GM19452 (cell line): ENCODE results near the gene WNT9B.
"Not testable (repeated sequence)": the region's sequence is repeated elsewhere in the genome, so short reads cannot be mapped to it uniquely, and the experiment has no call there.

ENCODE experiments used
- ATAC-seq: cut with Tn5 transposase; IDR thresholded peaks from one replicate; pipeline ENCODE4 v1.9.1; 2021; ENCODE audit not compliant: unreplicated experiment

WNT9B gene

DNA sequence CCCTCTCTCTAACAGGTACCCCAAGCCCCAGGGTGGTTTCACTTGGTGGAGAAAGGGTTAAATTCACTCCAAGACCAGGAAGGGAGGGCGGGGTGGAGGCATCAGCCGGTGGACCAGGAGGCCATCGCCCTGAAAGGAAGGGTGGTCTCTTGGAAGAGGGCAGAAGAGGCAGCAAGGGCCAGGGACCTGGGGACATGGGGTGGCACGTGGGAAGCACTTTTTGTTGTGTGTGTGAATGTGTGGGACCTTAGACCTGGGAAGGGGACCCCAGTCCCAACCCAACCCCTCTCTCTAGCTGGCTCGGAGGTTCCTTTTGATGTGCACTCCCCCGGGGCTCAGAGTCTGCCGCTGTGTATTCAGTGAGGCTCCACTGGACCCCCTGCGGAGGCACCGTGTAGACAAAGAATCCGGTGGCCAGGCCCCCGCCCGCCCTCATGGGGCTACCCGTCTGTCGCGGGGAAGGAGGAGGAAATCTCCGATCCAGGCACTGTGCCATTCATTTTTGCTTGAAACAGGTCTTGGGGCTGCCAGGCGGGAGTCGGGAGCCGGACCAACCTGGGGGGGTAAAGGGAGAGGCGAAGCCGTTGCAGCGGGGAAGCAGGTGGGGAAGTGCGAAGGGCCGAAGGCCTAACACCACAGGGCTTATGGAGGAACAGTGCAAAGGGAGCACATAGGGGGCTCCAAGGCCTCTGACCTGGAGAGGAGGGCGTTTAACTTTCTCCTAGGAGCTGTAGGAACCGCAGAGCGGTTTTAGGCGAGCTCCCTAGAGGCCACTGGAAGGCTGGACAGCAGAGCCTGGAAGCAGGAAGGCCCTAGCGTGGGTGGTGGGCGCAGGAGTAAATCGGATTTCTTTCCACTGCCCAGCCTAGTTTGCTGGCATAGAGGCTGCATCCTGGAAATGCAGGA, 29.6 kb upstream of the WNT9B start:
- no peak for ATAC-seq

DNA sequence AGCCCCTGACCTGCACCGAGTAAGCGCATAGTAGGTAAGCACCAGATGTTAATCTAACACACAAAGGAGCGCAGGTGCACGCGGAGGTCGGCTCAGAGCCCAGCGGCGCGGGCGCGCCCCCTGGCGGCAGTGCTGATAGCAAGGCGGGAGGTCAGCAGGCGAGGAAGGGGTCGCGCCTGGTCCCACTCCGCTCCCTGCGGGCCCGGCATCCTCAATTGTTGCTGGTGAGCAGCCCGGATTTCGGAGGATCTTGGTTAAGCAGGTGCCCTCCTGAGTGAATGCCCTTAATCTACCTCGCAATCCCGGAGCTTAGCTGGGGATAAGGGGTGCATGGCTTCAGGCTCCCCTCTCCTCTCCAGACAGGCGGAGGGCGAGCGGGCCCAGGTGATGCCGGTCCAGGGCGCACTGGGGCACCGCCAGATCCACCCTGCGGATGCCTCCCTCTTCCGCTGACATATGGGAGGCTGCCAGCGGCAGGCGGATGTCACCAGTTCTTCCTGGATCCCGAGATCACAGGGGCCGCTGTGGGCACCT, 28.9 kb upstream of the WNT9B start:
- no peak for ATAC-seq

- no peak for ATAC-seq
These were observed 27.7 kb upstream of the WNT9B start for GRCh38 chr17:46823657-46824056.

- no peak for ATAC-seq
These were observed 25.3 kb upstream of the WNT9B start for GRCh38 chr17:46826116-46826515.

- no peak for ATAC-seq
These were observed 24.1 kb upstream of the WNT9B start for GRCh38 chr17:46827274-46827673.

DNA sequence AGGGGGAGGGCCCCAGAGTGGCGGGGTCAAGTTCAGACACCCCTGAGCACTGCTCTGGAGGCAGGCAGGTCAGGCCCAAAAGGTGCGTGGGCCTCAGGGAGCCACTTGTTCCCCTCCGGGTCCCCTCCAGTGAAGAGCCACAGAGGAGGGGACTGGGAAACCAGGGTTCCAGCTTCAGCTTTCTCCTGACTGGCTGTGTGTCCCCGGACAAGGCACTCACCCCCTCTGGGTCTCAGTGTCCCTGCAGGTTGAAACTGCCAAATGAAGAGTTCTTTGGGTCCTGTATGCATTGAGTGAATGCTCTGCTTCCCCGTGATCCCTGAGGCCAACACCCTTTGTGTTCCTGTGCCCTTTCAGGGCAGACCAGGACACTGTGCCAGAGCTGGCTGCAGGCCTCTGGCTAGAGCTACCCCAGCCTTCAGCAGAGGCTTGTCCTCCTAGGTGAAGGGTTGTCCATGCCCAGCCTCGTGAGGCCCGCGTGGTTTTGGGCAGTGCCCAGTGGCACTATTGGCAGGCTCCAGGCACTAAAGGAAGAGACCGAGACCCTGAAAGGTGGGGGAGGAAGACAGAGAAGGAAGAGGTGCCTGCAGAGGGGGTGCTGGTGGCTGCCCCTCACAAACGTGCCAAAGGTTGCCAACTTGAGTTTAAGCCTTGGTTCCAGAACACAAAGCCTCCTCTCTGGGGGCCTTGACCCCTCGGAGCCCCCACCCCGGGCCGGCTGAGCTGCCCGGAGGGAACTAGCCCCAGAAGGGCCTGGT, 19.6 kb upstream of the WNT9B start:
- ATAC-seq: no peak

- no peak for ATAC-seq
These were observed 19.0 kb upstream of the WNT9B start for GRCh38 chr17:46832331-46832821.

DNA sequence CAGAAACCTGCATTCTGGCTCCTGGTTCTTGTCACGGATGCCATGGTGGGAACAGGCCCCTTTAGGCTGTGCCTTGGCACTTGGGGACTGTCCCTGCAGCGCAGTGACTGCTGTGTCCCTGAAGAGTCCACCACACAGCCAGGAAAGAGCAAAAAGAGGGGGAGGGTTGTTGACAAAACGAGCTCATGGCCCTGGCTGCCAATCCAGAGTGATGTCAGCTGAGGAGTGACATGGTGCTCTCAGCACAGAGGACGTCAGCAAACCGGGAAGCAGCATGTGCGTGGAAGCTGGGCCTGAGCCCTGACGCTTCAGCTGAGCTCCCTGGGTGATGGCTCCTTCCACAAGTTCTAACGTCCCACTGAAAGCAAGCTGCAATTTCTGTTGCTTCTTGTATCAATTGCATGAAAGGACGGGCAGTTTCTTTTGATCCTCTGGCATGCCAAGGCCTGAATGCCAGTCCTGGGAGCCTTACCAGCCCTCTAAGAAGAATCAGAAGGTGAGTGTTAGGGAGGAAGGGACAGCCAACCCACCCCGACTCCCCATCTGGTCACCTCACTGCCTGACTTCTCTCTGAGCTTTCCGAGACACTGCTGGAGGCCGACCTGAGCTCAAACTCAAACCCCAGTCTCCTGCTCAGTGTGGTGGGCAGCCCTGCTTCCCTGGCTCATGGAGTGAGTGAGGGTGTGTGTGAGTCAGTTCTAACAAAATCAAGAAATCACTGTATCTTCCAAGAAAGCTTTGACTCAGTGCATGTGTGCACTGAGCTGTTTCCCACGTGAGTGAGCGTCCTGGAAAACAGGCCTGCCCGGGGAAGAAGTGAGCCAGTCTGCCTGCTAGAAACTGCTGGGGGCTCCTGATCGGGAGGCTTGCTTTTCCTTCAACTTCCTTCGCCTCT, 18.2 kb upstream of the WNT9B start:
- ATAC-seq: no peak

- ATAC-seq: no peak
These were observed 17.6 kb upstream of the WNT9B start for GRCh38 chr17:46833840-46834208.

DNA sequence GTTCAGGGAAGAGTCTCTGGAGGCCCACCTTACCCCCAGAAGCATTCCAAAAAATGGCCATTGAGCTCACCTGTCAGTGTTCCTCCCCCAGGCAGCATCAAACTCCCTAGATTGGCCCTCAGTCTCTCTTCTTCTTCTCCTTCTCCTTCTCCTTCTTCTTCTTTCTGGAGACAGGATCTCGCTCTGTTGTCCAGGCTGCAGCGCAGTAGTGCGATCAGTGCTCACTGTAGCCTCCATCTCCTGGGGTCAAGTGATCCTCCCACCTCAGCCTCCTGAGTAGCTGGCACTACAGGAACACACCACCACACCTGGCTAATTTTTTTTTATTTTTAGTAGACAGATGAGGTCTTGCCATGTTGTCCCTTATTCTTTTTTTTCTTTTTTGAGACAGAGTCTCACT, 16.5 kb upstream of the WNT9B start:
- no peak for ATAC-seq

- no peak for ATAC-seq
These were observed 14.9 kb upstream of the WNT9B start for GRCh38 chr17:46836500-46836899.

GRCh38 chr17:46837521-46837920, 13.9 kb upstream of the WNT9B start:
- ATAC-seq: no peak

- no peak for ATAC-seq
These were observed 12.2 kb upstream of the WNT9B start for GRCh38 chr17:46839211-46839610.

DNA sequence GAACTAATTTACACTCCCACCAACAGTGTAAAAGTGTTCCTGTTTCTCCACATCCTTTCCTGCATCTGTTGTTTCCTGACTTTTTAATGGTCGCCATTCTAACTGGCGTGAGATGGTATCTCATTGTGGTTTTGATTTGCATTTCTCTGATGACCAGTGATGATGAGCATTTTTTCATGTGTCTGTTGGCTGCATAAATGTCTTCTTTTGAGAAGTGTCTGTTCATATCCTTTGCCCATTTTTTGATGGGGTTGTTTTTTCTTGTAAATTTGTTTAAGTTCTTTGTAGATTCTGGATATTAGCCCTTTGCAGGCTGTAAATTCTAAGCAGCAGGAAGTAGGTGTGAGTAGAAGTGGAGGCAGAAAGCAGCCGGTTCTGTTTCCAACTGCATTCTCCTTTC, 10.8 kb upstream of the WNT9B start:
- not testable (repeated sequence) for ATAC-seq

- ATAC-seq: no peak
These were observed 9.6 kb upstream of the WNT9B start for GRCh38 chr17:46841561-46842379.

DNA sequence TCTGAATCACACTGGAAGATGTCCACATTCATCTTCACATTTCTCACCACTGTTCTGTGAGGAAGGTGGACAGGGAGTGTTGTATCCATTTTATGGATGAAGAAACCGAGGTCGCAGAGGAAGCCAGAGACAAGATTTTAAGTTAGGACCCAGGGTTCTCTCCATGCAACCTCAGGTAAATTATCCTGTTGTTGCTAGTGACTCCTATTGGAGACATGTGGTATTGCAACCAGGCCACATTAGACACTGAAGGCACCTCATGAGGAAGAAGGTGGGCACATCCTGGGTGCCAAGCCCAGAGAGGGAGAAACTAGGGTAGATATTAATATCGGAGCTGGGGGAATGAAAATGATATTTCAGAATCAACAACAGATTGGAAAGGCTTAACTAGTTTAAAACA, 8.5 kb upstream of the WNT9B start:
- no peak for ATAC-seq

DNA sequence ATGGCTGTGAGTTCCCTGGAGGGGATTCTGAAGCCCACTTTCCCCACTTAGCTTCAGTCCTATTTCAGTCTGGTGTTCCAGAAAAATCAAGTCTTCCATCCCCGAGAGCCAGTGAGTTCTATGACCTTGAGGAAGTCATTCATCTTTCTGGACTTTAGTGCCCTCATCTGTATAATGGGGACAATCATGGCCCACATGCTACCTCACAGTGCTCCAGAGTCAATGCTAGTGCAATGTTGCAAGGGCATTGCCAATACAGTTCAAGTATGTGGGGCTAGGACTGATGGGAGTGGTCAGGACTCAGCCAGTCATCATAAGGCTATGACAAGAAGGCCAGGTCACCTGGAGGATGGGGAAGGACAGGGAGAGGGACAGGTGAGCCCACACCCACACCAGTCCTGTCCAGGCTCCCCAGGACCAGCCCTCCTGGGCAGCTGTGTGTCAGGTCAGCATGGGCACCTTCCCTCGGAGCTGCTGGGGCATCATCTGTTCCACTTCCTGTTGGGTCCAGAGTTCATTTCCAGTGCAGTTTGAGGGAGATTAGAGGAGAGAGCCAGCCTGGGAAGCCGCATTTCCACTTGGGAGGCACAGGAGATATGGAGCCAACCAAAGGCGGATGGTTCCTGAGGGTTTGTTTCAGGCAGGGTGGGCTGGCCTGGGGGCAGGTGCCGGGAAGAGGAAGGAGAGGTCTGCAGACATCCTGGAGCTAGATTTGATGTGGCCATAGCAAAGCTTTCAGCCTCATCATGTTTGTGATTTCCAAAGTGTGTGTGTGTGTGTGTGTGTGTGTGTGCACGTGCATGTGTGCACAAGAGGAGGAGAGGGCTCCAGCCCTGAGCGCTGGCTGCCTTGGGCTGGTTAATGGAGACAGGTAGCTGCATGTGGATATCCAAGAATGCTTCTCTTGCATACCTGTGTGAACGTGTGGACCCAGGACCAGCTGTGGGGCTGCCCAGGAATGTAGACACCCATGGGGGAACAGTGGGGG, 3.9 kb upstream of the WNT9B start:
- ATAC-seq: no peak

GRCh38 chr17:46848534-46848933, 2.8 kb upstream of the WNT9B start:
- ATAC-seq: no peak

DNA sequence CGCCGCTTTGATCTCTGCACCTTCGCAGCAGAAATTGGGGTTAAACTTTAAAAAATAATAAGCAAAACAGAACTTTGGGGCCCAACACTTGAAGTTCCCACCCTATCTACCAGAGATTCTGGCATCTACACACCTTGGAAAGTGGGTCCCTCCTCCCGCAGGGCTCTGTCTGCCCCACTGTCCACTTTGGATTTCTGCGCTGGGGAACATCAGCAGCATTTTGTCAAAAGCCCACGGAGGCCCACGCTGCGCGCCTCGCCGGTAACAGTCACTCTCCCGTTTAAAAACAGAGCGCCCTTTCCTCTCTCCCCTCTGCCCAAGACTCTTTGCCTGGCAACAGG, 725 bp upstream of the WNT9B start:
- ATAC-seq: no peak
